Colonic mucosa (tissue), 4 donors: ENCODE data around the gene PRKN. TPM values are rescaled to one million over a fixed set of nuclear protein-coding genes. Genes with fewer than 3 reads are reported as not detected.

Source experiments
- DNase-seq: peaks from one replicate; pipeline ENCODE4 v3.0.0-alpha.2; 2020
- H3K27ac ChIP-seq: fragments of 200-600 bp; one replicate; pipeline ENCODE4 v1.8.0; 2021
- H3K27me3 ChIP-seq: fragments of 200-600 bp; one replicate; pipeline ENCODE4 v1.8.0; 2021
- H3K36me3 ChIP-seq: fragments of 200-600 bp; one replicate; pipeline ENCODE4 v1.8.0; 2021
- H3K4me1 ChIP-seq: fragments of 200-600 bp; one replicate; pipeline ENCODE4 v1.8.0; 2021; ENCODE audit warnings: mild to moderate bottlenecking
- H3K4me3 ChIP-seq: fragments of 200-600 bp; one replicate; pipeline ENCODE4 v1.8.0; 2021
- H3K9ac ChIP-seq, 2 donors: one replicate each; pipeline ENCODE4 v1.7.0; 2013; ENCODE audit warnings: control low read depth in 2 of 2, low read depth in 2 of 2, low read length in 2 of 2
- H3K9me3 ChIP-seq: fragments of 200-600 bp; one replicate; pipeline ENCODE4 v1.8.0; 2021
- CTCF ChIP-seq: fragments of 200-600 bp; IDR thresholded peaks from one replicate; pipeline ENCODE4 v1.8.0; 2022; ENCODE audit warnings: antibody characterized with exemption, mild to moderate bottlenecking
- intact Hi-C: fragments of 100-400 bp; cut with DNase I; formaldehyde crosslinking; loops from one replicate; pipeline ENCODE4 v1.14.1; 2022
- total RNA-seq, 2 donors: library from RNA; stranded (reverse); fragmentation: NEBNext Ultra II Directional in 1 of 2; extraction: Animal tissue kit (Norgen Biotek cat#: 25700) in 1 of 2; gene quantifications; one replicate each; pipeline ENCODE4 v1.2.1, GENCODE V29; 2021
- donor health status: healthy.
- donor health status: DM: no; HTN: no; CAD: no.
- donor health status: DM: no; HTN: no; CAD: no.

The PRKN gene
- total RNA-seq, 2 donors from 2014 or later: 3.7 to 8.1 TPM

GRCh38 chr6:162625846-162626540, 101.6 kb downstream of the PRKN start:
- intact Hi-C loops: no loop called here
- DNase-seq: no peak
- no peaks in the 10 kb centered on the region for H3K4me1 ChIP-seq
- no peak overlapping the region for H3K27ac ChIP-seq
- H3K9ac ChIP-seq: no peak overlapping the region
- H3K9me3 ChIP-seq: no peaks in the 10 kb centered on the region
- H3K27me3 ChIP-seq: no peaks in the 10 kb centered on the region
- no peaks in the 10 kb centered on the region for H3K36me3 ChIP-seq
- no peak for TF ChIP-seq CTCF
- H3K4me3 ChIP-seq: no peak overlapping the region

- no peak for DNase-seq
- Histone ChIP-seq H3K9me3 (no peaks in the 10 kb centered on the region), H3K27ac (no peak overlapping the region), H3K36me3 (no peaks in the 10 kb centered on the region), H3K4me1 (no peaks in the 10 kb centered on the region), H3K9ac (no peak overlapping the region), H3K4me3 (no peak overlapping the region), H3K27me3 (no peaks in the 10 kb centered on the region)
- TF ChIP-seq CTCF: no peak
- intact Hi-C loops: no loop called here
Measured at GRCh38 chr6:162622572-162622971, 105.0 kb downstream of the PRKN start.

- intact Hi-C loops: no loop called here
- no peak for DNase-seq
- Histone ChIP-seq H3K4me3 (no peak overlapping the region), H3K9ac (no peak overlapping the region), H3K4me1 (no peaks in the 10 kb centered on the region), H3K27me3 (no peaks in the 10 kb centered on the region), H3K36me3 (no peaks in the 10 kb centered on the region), H3K27ac (no peak overlapping the region), H3K9me3 (no peaks in the 10 kb centered on the region)
- TF ChIP-seq CTCF: no peak
Measured at GRCh38 chr6:162621246-162621645, 106.3 kb downstream of the PRKN start.

GRCh38 chr6:162620073-162620472, 107.5 kb downstream of the PRKN start:
- intact Hi-C loops: no loop called here
- Histone ChIP-seq H3K36me3 (no peaks in the 10 kb centered on the region), H3K27me3 (no peaks in the 10 kb centered on the region), H3K9me3 (no peaks in the 10 kb centered on the region), H3K4me1 (no peaks in the 10 kb centered on the region), H3K27ac (no peak overlapping the region), H3K9ac (no peak overlapping the region), H3K4me3 (no peak overlapping the region)
- DNase-seq: no peak
- no peak for TF ChIP-seq CTCF

GRCh38 chr6:162618448-162619002, 109.0 kb downstream of the PRKN start:
- intact Hi-C loops: no loop called here
- TF ChIP-seq CTCF: no peak
- DNase-seq: no peak

More at GRCh38 chr6:162618448-162619002, 109.0 kb downstream of the PRKN start:
- Histone ChIP-seq H3K27ac (no peak overlapping the region), H3K27me3 (no peaks in the 10 kb centered on the region), H3K4me3 (no peak overlapping the region), H3K9ac (no peak overlapping the region), H3K36me3 (no peaks in the 10 kb centered on the region), H3K4me1 (no peaks in the 10 kb centered on the region), H3K9me3 (no peaks in the 10 kb centered on the region)
